Esophagus muscularis mucosa (tissue), 3 donors: Measurements from ENCODE around the gene CYSRT1.

Experiments used
- CTCF ChIP-seq, 3 experiments: fragments of 200-600 bp in 2 of 3; fragments of 450-650 bp in 1 of 3; sonication (generic) in 2 of 3; IDR thresholded peaks; one replicate each; pipeline ENCODE4 v1.5.1; 2017 to 2019; ENCODE audit warnings: antibody characterized with exemption in 3 of 3, mild to moderate bottlenecking in 2 of 3, moderate library complexity in 1 of 3
- POLR2A ChIP-seq: fragments of 450-650 bp; IDR thresholded peaks from one replicate; pipeline ENCODE4 v1.6.1; 2017; ENCODE audit warnings: antibody characterized with exemption, moderate library complexity, mild to moderate bottlenecking, low read depth

GRCh38 chr9:137232510-137232909, 7.5 kb downstream of the CYSRT1 start:
- no peak for TF ChIP-seq CTCF (IDR thresholded peaks at IDR 0.05)
- TF ChIP-seq POLR2A = no peak
